K562 (cell line): ENCODE data around the gene SGTB.

Source experiments
- CTCF ChIP-seq, 3 experiments: IDR thresholded peaks in 2 of 3; conservative IDR thresholded peaks in 1 of 3; 2 replicates each; pipeline ENCODE4 v1.5.1; 2011 to 2012; ENCODE audit warnings: low read length in 3 of 3, mild to moderate bottlenecking in 3 of 3, control low read depth in 2 of 3, improper control_type of control experiment in 1 of 3, inconsistent platforms in 1 of 3, low read depth in 1 of 3, mixed read lengths in 1 of 3, moderate library complexity in 1 of 3; ENCODE audit not compliant: insufficient read depth in 2 of 3
- ETV6 ChIP-seq, 3 experiments: fragments of 150-350 bp in 1 of 3; sonication (generic) in 1 of 3; formaldehyde crosslinking in 1 of 3; IDR thresholded peaks; 2 replicates each; pipeline versions ENCODE4 v1.6.1 to v1.8.0; 2014 to 2022; ENCODE audit warnings: borderline replicate concordance in 2 of 3, low read depth in 2 of 3, antibody characterized with exemption in 1 of 3, low read length in 1 of 3, mild to moderate bottlenecking in 1 of 3, missing genetic modification reagents in 1 of 3
- KDM4B ChIP-seq, 2 experiments: fragments of 450-650 bp in 1 of 2; sonication (generic) in 1 of 2; IDR thresholded peaks; 2 replicates each; pipeline ENCODE4 v1.6.1; 2016 to 2017; ENCODE audit warnings: borderline replicate concordance in 2 of 2, antibody characterized with exemption in 1 of 2, low read depth in 1 of 2, mild to moderate bottlenecking in 1 of 2
- NFYB ChIP-seq: IDR thresholded peaks from 2 replicates; pipeline ENCODE4 v1.6.1; 2011; ENCODE audit warnings: mild to moderate bottlenecking, moderate library complexity; ENCODE audit not compliant: insufficient read length; ENCODE audit errors: extremely low read depth
- RFX5 ChIP-seq: IDR thresholded peaks from 2 replicates; pipeline ENCODE4 v1.6.1; 2011; ENCODE audit warnings: low read depth, mild to moderate bottlenecking, improper control_type of control experiment, low read length
- TEAD1 ChIP-seq, 2 experiments: fragments of 450-650 bp in 1 of 2; sonication (generic) in 1 of 2; formaldehyde crosslinking; IDR thresholded peaks; 2 replicates each; pipeline versions ENCODE4 v1.4.0 to v1.8.0; 2020 to 2022; ENCODE audit warnings: mild to moderate bottlenecking in 2 of 2, missing genetic modification reagents in 1 of 2
- TOE1 ChIP-seq, 2 experiments: fragments of 450-650 bp in 1 of 2; sonication (generic) in 1 of 2; formaldehyde crosslinking in 1 of 2; IDR thresholded peaks; 2 replicates each; pipeline versions ENCODE4 v1.7.1 to v1.8.0; 2016 to 2022; ENCODE audit warnings: borderline replicate concordance in 2 of 2, mild to moderate bottlenecking in 2 of 2, antibody characterized with exemption in 1 of 2, inconsistent platforms in 1 of 2, low read depth in 1 of 2, missing genetic modification reagents in 1 of 2, moderate library complexity in 1 of 2
- ZNF23 ChIP-seq: fragments of 250-450 bp; sonication (Bioruptor Pico); IDR thresholded peaks from 2 replicates; pipeline ENCODE4 v1.4.0; 2020; ENCODE audit warnings: mild to moderate bottlenecking
- TF ChIP-seq, protein P1 (sequence below): sonication (generic); formaldehyde crosslinking; IDR thresholded peaks from 2 replicates; pipeline ENCODE4 v1.8.0; 2022; ENCODE audit warnings: mild to moderate bottlenecking, missing genetic modification reagents
- TF ChIP-seq, protein P2 (sequence below): sonication (generic); formaldehyde crosslinking; IDR thresholded peaks from 2 replicates; pipeline ENCODE4 v1.8.0; 2022; ENCODE audit warnings: missing genetic modification reagents, mild to moderate bottlenecking, borderline replicate concordance

DNA sequence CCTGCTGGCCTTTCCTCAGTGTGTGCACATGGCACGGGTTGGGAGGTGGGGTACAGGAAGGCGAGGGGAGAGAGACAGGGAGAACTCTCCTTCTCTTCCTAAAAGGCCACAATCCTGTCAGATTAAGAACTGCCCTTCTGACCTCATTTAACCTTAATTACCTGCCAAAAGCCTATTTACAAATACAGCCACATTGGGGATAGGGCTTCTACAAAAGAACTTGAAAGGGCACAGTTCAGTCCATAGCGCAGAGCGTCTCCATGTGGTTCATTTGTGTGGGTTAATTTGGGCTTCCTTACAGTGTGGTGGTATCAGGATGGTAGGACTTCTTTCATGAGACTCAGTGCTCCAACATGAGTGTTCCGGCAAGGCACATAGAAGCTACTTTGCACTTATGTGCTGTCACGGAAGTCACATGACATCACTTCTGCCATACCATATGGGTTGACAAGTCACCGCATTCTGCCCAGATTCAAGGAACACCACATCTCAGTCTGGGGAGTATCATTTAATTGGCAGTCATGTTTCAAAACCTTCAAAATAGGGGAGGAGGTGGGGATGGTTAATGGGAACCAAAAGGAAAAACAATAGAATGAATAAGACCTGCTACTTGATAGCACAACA lies 46.9 kb upstream of the SGTB start:
- no peak for TF ChIP-seq ETV6 (IDR thresholded peaks at IDR 0.05; ENCODE audit: borderline replicate concordance in 1 of 2, low read depth in 2 of 2, low read length in 1 of 2)
- no peak for TF ChIP-seq ETV6 (CRISPR knock-in tag; IDR thresholded peaks at IDR 0.05; ENCODE audit: borderline replicate concordance)
- TF ChIP-seq RFX5: no peak
- TF ChIP-seq, protein P1, sequence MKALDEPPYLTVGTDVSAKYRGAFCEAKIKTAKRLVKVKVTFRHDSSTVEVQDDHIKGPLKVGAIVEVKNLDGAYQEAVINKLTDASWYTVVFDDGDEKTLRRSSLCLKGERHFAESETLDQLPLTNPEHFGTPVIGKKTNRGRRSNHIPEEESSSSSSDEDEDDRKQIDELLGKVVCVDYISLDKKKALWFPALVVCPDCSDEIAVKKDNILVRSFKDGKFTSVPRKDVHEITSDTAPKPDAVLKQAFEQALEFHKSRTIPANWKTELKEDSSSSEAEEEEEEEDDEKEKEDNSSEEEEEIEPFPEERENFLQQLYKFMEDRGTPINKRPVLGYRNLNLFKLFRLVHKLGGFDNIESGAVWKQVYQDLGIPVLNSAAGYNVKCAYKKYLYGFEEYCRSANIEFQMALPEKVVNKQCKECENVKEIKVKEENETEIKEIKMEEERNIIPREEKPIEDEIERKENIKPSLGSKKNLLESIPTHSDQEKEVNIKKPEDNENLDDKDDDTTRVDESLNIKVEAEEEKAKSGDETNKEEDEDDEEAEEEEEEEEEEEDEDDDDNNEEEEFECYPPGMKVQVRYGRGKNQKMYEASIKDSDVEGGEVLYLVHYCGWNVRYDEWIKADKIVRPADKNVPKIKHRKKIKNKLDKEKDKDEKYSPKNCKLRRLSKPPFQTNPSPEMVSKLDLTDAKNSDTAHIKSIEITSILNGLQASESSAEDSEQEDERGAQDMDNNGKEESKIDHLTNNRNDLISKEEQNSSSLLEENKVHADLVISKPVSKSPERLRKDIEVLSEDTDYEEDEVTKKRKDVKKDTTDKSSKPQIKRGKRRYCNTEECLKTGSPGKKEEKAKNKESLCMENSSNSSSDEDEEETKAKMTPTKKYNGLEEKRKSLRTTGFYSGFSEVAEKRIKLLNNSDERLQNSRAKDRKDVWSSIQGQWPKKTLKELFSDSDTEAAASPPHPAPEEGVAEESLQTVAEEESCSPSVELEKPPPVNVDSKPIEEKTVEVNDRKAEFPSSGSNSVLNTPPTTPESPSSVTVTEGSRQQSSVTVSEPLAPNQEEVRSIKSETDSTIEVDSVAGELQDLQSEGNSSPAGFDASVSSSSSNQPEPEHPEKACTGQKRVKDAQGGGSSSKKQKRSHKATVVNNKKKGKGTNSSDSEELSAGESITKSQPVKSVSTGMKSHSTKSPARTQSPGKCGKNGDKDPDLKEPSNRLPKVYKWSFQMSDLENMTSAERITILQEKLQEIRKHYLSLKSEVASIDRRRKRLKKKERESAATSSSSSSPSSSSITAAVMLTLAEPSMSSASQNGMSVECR (CRISPR knock-in tag): no peak
- TF ChIP-seq TOE1 (IDR thresholded peaks at IDR 0.05; ENCODE audit: borderline replicate concordance): no peak
- no peak for TF ChIP-seq TOE1 (CRISPR knock-in tag; IDR thresholded peaks at IDR 0.05; ENCODE audit: borderline replicate concordance, low read depth)
- TF ChIP-seq NFYB: no peak
- TF ChIP-seq, protein P2, sequence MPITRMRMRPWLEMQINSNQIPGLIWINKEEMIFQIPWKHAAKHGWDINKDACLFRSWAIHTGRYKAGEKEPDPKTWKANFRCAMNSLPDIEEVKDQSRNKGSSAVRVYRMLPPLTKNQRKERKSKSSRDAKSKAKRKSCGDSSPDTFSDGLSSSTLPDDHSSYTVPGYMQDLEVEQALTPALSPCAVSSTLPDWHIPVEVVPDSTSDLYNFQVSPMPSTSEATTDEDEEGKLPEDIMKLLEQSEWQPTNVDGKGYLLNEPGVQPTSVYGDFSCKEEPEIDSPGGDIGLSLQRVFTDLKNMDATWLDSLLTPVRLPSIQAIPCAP (CRISPR knock-in tag): no peak
- no peak for TF ChIP-seq TEAD1 (CRISPR knock-in tag; IDR thresholded peaks at IDR 0.05)
- no peak for TF ChIP-seq ZNF23 (CRISPR knock-in tag)
- no peak for TF ChIP-seq CTCF (IDR thresholded peaks at IDR 0.05 in 2 of 3, conservative IDR thresholded peaks at IDR 0.05 in 1 of 3; ENCODE audit: insufficient read depth in 2 of 3, low read depth in 1 of 3, low read length in 3 of 3)
- TF ChIP-seq KDM4B (IDR thresholded peaks at IDR 0.05; ENCODE audit: borderline replicate concordance in 2 of 2, low read depth in 1 of 2): no peak
